ENCODE measurements around the gene EPAS1.

The EPAS1 gene

GRCh38 chr2:46286715-46287114, 10.5 kb upstream of the EPAS1 start:
- no peaks in the 10 kb centered on the region for H3K27me3 Mint-ChIP-seq
- no peaks in the 10 kb centered on the region for H3K9me3 Mint-ChIP-seq
- no peak overlapping the region for H3K27ac Mint-ChIP-seq
- H3K4me1 Mint-ChIP-seq = no peaks in the 10 kb centered on the region
- H3K36me3 Mint-ChIP-seq = no peaks in the 10 kb centered on the region
- H3K4me3 Mint-ChIP-seq = no peak overlapping the region

GRCh38 chr2:46290078-46290477, 7.1 kb upstream of the EPAS1 start:
- no peaks in the 10 kb centered on the region for H3K27me3 Mint-ChIP-seq
- no peaks in the 10 kb centered on the region for H3K4me1 Mint-ChIP-seq
- no peaks in the 10 kb centered on the region for H3K36me3 Mint-ChIP-seq
- H3K4me3 Mint-ChIP-seq = no peak overlapping the region
- H3K9me3 Mint-ChIP-seq = no peaks in the 10 kb centered on the region
- H3K27ac Mint-ChIP-seq = no peak overlapping the region

- Mint-ChIP-seq H3K4me3 (no peak overlapping the region), H3K27me3 (peaks cover 2% of the 10 kb centered on the region)
These were observed 3.7 kb upstream of the EPAS1 start for GRCh38 chr2:46293466-46293865.

GRCh38 chr2:46294176-46294836, 2.9 kb upstream of the EPAS1 start:
- H3K27ac Mint-ChIP-seq = no peak overlapping the region
- H3K9me3 Mint-ChIP-seq = no peaks in the 10 kb centered on the region
- H3K4me3 Mint-ChIP-seq = no peak overlapping the region
- H3K27me3 Mint-ChIP-seq = peaks cover 5% of the 10 kb centered on the region
- no peaks in the 10 kb centered on the region for H3K36me3 Mint-ChIP-seq
- peaks cover 13% of the 10 kb centered on the region for H3K4me1 Mint-ChIP-seq

More at GRCh38 chr2:46293466-46293865, 3.7 kb upstream of the EPAS1 start:
- Mint-ChIP-seq H3K4me1 (peaks cover 6% of the 10 kb centered on the region), H3K27ac (peak overlapping the region; percentile 87), H3K9me3 (no peaks in the 10 kb centered on the region), H3K36me3 (no peaks in the 10 kb centered on the region)

- peak overlapping the region; percentile 73 for H3K4me3 Mint-ChIP-seq
- no peak overlapping the region for H3K27ac Mint-ChIP-seq
- H3K36me3 Mint-ChIP-seq = no peaks in the 10 kb centered on the region
- H3K27me3 Mint-ChIP-seq = peaks cover 20% of the 10 kb centered on the region
- H3K4me1 Mint-ChIP-seq = peaks cover 22% of the 10 kb centered on the region
- H3K9me3 Mint-ChIP-seq = no peaks in the 10 kb centered on the region
These were observed 879 bp upstream of the EPAS1 start for GRCh38 chr2:46296216-46296839.

GRCh38 chr2:46297546-46298271, 502 bp downstream of the EPAS1 start:
- no peaks in the 10 kb centered on the region for H3K36me3 Mint-ChIP-seq
- peak overlapping the region; percentile 87 for H3K4me3 Mint-ChIP-seq
- H3K27me3 Mint-ChIP-seq = peaks cover 27% of the 10 kb centered on the region
- no peaks in the 10 kb centered on the region for H3K9me3 Mint-ChIP-seq
- H3K4me1 Mint-ChIP-seq = peaks cover 22% of the 10 kb centered on the region
- H3K27ac Mint-ChIP-seq = no peak overlapping the region

GRCh38 chr2:46298272-46298521, 990 bp downstream of the EPAS1 start:
- Mint-ChIP-seq H3K36me3 (no peaks in the 10 kb centered on the region), H3K4me1 (peaks cover 22% of the 10 kb centered on the region), H3K27ac (no peak overlapping the region), H3K4me3 (peak overlapping the region; percentile 87), H3K9me3 (no peaks in the 10 kb centered on the region), H3K27me3 (peaks cover 30% of the 10 kb centered on the region)

- Mint-ChIP-seq H3K4me1 (peaks cover 28% of the 10 kb centered on the region), H3K27me3 (peaks cover 30% of the 10 kb centered on the region), H3K27ac (no peak overlapping the region), H3K9me3 (no peaks in the 10 kb centered on the region), H3K4me3 (peak overlapping the region; percentile 87), H3K36me3 (no peaks in the 10 kb centered on the region)
These were observed 1.5 kb downstream of the EPAS1 start for GRCh38 chr2:46298522-46299353.

- H3K27me3 Mint-ChIP-seq = peaks cover 35% of the 10 kb centered on the region
- H3K36me3 Mint-ChIP-seq = no peaks in the 10 kb centered on the region
- H3K4me3 Mint-ChIP-seq = peak overlapping the region; percentile 87
- peaks cover 36% of the 10 kb centered on the region for H3K4me1 Mint-ChIP-seq
- no peaks in the 10 kb centered on the region for H3K9me3 Mint-ChIP-seq
- peak overlapping the region; percentile 51 for H3K27ac Mint-ChIP-seq
These were observed 2.4 kb downstream of the EPAS1 start for GRCh38 chr2:46299365-46300263.

- Mint-ChIP-seq H3K36me3 (no peaks in the 10 kb centered on the region), H3K27ac (no peak overlapping the region), H3K4me1 (peaks cover 44% of the 10 kb centered on the region), H3K9me3 (no peaks in the 10 kb centered on the region), H3K4me3 (no peak overlapping the region), H3K27me3 (peaks cover 39% of the 10 kb centered on the region)
These were observed 3.2 kb downstream of the EPAS1 start for GRCh38 chr2:46300406-46300832.

- H3K4me3 Mint-ChIP-seq = no peak overlapping the region
- no peaks in the 10 kb centered on the region for H3K36me3 Mint-ChIP-seq
- H3K27me3 Mint-ChIP-seq = peaks cover 43% of the 10 kb centered on the region
- no peak overlapping the region for H3K27ac Mint-ChIP-seq
- peaks cover 48% of the 10 kb centered on the region for H3K4me1 Mint-ChIP-seq
- H3K9me3 Mint-ChIP-seq = no peaks in the 10 kb centered on the region
These were observed 4.9 kb downstream of the EPAS1 start for GRCh38 chr2:46302005-46302695.

GRCh38 chr2:46303233-46303632, 6.0 kb downstream of the EPAS1 start:
- Mint-ChIP-seq H3K4me3 (no peak overlapping the region), H3K4me1 (peaks cover 43% of the 10 kb centered on the region), H3K36me3 (no peaks in the 10 kb centered on the region), H3K27me3 (peaks cover 46% of the 10 kb centered on the region), H3K27ac (no peak overlapping the region), H3K9me3 (no peaks in the 10 kb centered on the region)

GRCh38 chr2:46303822-46304221, 6.6 kb downstream of the EPAS1 start:
- no peaks in the 10 kb centered on the region for H3K9me3 Mint-ChIP-seq
- H3K27me3 Mint-ChIP-seq = peaks cover 47% of the 10 kb centered on the region
- H3K4me1 Mint-ChIP-seq = peaks cover 40% of the 10 kb centered on the region
- H3K27ac Mint-ChIP-seq = peak overlapping the region; percentile 13
- H3K36me3 Mint-ChIP-seq = no peaks in the 10 kb centered on the region
- H3K4me3 Mint-ChIP-seq = no peak overlapping the region

- Mint-ChIP-seq H3K4me3 (peak overlapping the region; percentile 47), H3K27me3 (peaks cover 44% of the 10 kb centered on the region), H3K36me3 (no peaks in the 10 kb centered on the region), H3K9me3 (no peaks in the 10 kb centered on the region), H3K27ac (no peak overlapping the region), H3K4me1 (peaks cover 32% of the 10 kb centered on the region)
These were observed 7.4 kb downstream of the EPAS1 start for GRCh38 chr2:46304635-46305034.

Measured in activated naive CD4-positive, alpha-beta T cell treated with anti-CD3 and anti-CD28 coated beads, Interleukin-2, amount 50 U/mL, for 24 hours (primary cell).